ENCODE results near the gene TM9SF2.

The TM9SF2 gene

DNA sequence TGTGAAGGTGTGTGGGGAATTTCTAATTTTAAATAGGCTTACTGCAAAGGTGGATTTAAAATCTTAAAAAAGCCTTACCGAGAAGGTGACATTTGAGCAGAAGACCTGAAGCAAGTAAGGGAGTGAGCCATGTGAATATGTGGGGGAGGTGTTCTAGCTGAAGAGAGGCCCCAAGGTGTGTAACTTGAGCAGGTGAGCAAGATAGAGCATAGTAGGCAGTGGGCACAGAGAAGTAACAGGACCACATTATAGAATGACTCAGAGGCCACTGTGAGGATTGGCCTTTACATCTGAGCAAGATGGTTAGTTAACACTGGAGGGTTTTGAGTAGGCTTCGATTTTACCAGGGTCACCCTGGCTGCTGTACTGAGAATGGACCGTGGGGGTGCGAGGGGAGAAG lies 22.6 kb downstream of the TM9SF2 start:
- H3K27me3 ChIP-seq (ENCODE audit: low read length): no peaks in the 10 kb centered on the region
- H3K9me3 ChIP-seq (ENCODE audit: insufficient read depth, low read length): no peaks in the 10 kb centered on the region
- H3K9ac ChIP-seq (ENCODE audit: low read length): no peak overlapping the region
- no peak for TF ChIP-seq EZH2phosphoT487 (conservative IDR thresholded peaks at IDR 0.05; ENCODE audit: low read length)
- TF ChIP-seq, protein P1, sequence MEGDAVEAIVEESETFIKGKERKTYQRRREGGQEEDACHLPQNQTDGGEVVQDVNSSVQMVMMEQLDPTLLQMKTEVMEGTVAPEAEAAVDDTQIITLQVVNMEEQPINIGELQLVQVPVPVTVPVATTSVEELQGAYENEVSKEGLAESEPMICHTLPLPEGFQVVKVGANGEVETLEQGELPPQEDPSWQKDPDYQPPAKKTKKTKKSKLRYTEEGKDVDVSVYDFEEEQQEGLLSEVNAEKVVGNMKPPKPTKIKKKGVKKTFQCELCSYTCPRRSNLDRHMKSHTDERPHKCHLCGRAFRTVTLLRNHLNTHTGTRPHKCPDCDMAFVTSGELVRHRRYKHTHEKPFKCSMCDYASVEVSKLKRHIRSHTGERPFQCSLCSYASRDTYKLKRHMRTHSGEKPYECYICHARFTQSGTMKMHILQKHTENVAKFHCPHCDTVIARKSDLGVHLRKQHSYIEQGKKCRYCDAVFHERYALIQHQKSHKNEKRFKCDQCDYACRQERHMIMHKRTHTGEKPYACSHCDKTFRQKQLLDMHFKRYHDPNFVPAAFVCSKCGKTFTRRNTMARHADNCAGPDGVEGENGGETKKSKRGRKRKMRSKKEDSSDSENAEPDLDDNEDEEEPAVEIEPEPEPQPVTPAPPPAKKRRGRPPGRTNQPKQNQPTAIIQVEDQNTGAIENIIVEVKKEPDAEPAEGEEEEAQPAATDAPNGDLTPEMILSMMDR (IDR thresholded peaks at IDR 0.05; ENCODE audit: insufficient read depth, low read length, poor library complexity, severe bottlenecking): no peak
- no peak overlapping the region for H2AFZ ChIP-seq (ENCODE audit: low read depth, low read length, severe bottlenecking)
- no peaks in the 10 kb centered on the region for H4K20me1 ChIP-seq (ENCODE audit: low read depth, low read length)
- no peaks in the 10 kb centered on the region for H3F3A ChIP-seq (ENCODE audit: insufficient read depth)
- peaks cover 15% of the 10 kb centered on the region for H3K36me3 ChIP-seq (ENCODE audit: low read length)
- H3K27ac ChIP-seq (ENCODE audit: low read depth, low read length): no peak overlapping the region
- no peaks in the 10 kb centered on the region for H3K79me2 ChIP-seq (ENCODE audit: insufficient read depth, low read length)
- no peak overlapping the region for H3K4me3 ChIP-seq (ENCODE audit: insufficient read depth, low read length, poor library complexity, severe bottlenecking)
- H3K4me2 ChIP-seq (ENCODE audit: low read depth, low read length, poor library complexity, severe bottlenecking): no peak overlapping the region
- H3K9me2 ChIP-seq (replicated peaks; ENCODE audit: insufficient read depth, low read length): no peaks in the 10 kb centered on the region

DNA sequence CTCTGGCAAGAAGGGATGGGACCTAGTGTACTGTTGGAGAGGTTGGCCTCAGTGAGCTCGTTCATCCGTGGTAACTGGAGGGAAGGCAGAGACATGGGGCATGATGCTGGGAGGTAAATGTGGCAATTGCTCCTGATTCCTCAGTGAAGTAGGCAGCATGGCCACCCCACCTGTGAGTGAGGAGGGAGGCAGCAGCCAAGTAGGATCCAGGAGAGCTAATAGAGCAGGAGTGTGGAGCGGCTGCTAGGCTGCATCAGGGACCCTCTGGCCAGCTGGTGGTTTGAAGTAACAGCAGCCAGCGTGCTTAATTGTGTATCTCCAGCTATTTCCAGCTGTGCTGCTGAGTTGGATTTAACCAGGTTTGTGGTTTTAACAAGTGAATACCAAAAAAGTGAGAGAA lies 24.7 kb downstream of the TM9SF2 start:
- no peak overlapping the region for H3K9ac ChIP-seq (ENCODE audit: low read length)
- H3F3A ChIP-seq (ENCODE audit: insufficient read depth): no peaks in the 10 kb centered on the region
- H3K9me2 ChIP-seq (replicated peaks; ENCODE audit: insufficient read depth, low read length): no peaks in the 10 kb centered on the region
- TF ChIP-seq EZH2phosphoT487 (conservative IDR thresholded peaks at IDR 0.05; ENCODE audit: low read length): no peak
- TF ChIP-seq, protein P1 (IDR thresholded peaks at IDR 0.05; ENCODE audit: insufficient read depth, low read length, poor library complexity, severe bottlenecking): no peak
- H4K20me1 ChIP-seq (ENCODE audit: low read depth, low read length): no peaks in the 10 kb centered on the region
- no peaks in the 10 kb centered on the region for H3K27me3 ChIP-seq (ENCODE audit: low read length)
- no peaks in the 10 kb centered on the region for H3K9me3 ChIP-seq (ENCODE audit: insufficient read depth, low read length)
- no peaks in the 10 kb centered on the region for H3K79me2 ChIP-seq (ENCODE audit: insufficient read depth, low read length)
- H3K4me3 ChIP-seq (ENCODE audit: insufficient read depth, low read length, poor library complexity, severe bottlenecking): no peak overlapping the region
- H3K27ac ChIP-seq (ENCODE audit: low read depth, low read length): no peak overlapping the region
- H3K4me2 ChIP-seq (ENCODE audit: low read depth, low read length, poor library complexity, severe bottlenecking): no peak overlapping the region
- H3K36me3 ChIP-seq (ENCODE audit: low read length): peaks cover 8% of the 10 kb centered on the region
- no peak overlapping the region for H2AFZ ChIP-seq (ENCODE audit: low read depth, low read length, severe bottlenecking)

DNA sequence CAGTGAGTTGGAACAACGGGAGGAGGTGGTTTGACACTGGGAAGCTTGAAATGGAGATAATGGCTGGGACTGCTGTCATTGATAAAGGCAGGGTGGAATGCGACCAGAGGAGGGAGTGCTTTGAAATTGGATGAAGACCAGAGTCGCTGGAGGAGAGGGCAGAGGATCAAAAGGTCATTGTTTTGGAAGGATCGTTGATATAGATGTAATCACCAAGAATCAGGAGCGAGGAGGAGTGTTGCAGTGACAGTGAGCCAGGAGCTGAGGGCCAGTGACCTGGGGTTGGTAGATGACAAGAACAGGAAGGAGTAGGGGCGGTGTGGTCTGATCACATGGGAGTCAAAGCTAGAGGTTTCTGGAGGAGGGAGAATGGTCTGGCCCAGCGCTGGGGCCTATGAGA lies 25.3 kb downstream of the TM9SF2 start:
- no peak overlapping the region for H2AFZ ChIP-seq (ENCODE audit: low read depth, low read length, severe bottlenecking)
- no peaks in the 10 kb centered on the region for H3K79me2 ChIP-seq (ENCODE audit: insufficient read depth, low read length)
- no peak overlapping the region for H3K9ac ChIP-seq (ENCODE audit: low read length)
- TF ChIP-seq, protein P1 (IDR thresholded peaks at IDR 0.05; ENCODE audit: insufficient read depth, low read length, poor library complexity, severe bottlenecking): no peak
- TF ChIP-seq EZH2phosphoT487 (conservative IDR thresholded peaks at IDR 0.05; ENCODE audit: low read length): no peak
- no peaks in the 10 kb centered on the region for H3K9me2 ChIP-seq (replicated peaks; ENCODE audit: insufficient read depth, low read length)
- no peaks in the 10 kb centered on the region for H3F3A ChIP-seq (ENCODE audit: insufficient read depth)
- H3K36me3 ChIP-seq (ENCODE audit: low read length): peaks cover 4% of the 10 kb centered on the region
- H3K9me3 ChIP-seq (ENCODE audit: insufficient read depth, low read length): no peaks in the 10 kb centered on the region
- H3K27ac ChIP-seq (ENCODE audit: low read depth, low read length): no peak overlapping the region
- no peak overlapping the region for H3K4me3 ChIP-seq (ENCODE audit: insufficient read depth, low read length, poor library complexity, severe bottlenecking)
- H4K20me1 ChIP-seq (ENCODE audit: low read depth, low read length): no peaks in the 10 kb centered on the region
- no peak overlapping the region for H3K4me2 ChIP-seq (ENCODE audit: low read depth, low read length, poor library complexity, severe bottlenecking)
- H3K27me3 ChIP-seq (ENCODE audit: low read length): no peaks in the 10 kb centered on the region
